Bronchial epithelial cell (primary cell): ENCODE results near the gene SUPT3H. TPM values are rescaled to one million over a fixed set of nuclear protein-coding genes. Genes with fewer than 3 reads are reported as not detected.
A peak's percentile ranks its signal among the peaks of the same experiment; 100 is the strongest.

Experiments
- DNase-seq: peaks from one replicate; pipeline ENCODE4 v3.0.0-alpha.2; 2010; ENCODE audit warnings: low read depth
- FAIRE-seq: peaks from 2 replicates; lab custom pipeline; 2011; peaks lifted over from hg19 to GRCh38; lab: Jason Lieb, UNC
- H3K27me3 ChIP-seq: 2 replicates; pipeline ENCODE4 v1.5.1; 2011; ENCODE audit warnings: low read length; ENCODE audit not compliant: control insufficient read depth, insufficient read depth
- H3K36me3 ChIP-seq: 2 replicates; pipeline ENCODE4 v1.5.1; 2011; ENCODE audit warnings: low read length; ENCODE audit not compliant: control insufficient read depth, insufficient read depth
- H3K4me3 ChIP-seq: 2 replicates; pipeline ENCODE4 v1.5.1; 2011; ENCODE audit warnings: mild to moderate bottlenecking, low read depth, low read length, control low read depth
- total RNA-seq: library from RNA; depleted of rRNA; stranded (reverse); fragments of >200 nt; gene quantifications from 2 replicates; pipeline ENCODE4 v1.2.1, GENCODE V29; 2014
- TF ChIP-seq, protein P1 (sequence below): IDR thresholded peaks from 2 replicates; pipeline ENCODE4 v1.5.1; 2011; ENCODE audit warnings: mild to moderate bottlenecking, moderate library complexity, low read length, control low read depth, inconsistent platforms; ENCODE audit not compliant: insufficient read depth, severe bottlenecking

Gene SUPT3H
- 9.9 and 12.9 TPM in 2 replicates for total RNA-seq

DNA sequence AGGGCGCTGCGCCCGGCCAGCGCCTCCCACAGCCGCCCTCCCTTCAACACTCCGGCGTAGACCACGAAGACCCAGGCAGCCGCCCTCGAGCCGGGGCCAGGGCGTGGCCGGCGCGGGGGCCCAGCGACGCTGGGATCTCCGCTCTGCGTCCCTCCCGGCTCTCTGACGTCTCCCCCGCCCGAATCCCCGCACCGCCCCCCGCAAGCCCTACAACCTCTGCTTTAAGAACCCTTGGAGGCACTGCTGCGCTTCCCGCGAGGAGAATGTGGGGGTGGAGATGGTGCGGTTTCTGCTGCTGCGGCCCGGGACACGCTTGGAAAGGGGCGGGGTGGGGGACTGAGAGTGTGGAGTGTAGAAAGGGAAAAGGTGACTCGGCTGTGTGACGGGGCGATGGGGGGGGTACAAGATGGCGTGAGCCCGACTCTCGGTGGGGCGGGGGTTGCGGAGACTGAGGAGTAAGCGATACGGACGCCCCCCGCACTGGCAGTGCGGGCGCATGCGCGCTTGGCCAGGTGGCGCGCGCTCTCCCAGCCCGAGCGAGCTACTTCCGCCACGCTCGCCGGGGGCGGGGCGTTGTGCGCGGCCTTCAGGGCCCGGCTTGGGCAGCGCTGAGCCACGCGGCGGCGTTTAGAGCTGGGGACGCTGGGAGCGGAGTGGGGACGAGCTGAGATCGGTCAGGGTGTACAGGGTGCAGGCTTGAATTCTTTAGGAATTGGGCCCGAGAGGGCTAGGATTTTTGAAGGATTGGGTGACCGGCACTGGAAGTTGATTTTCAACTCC lies at the start of gene SUPT3H:
Gene SUPT3H, minus strand, starts transcription at position 381 of the 780 bp plus-strand sequence.
- Histone ChIP-seq H3K4me3 (peak within 1 kb of the TSS; percentile 69), H3K27me3 (no peaks in the 10 kb centered on the region), H3K36me3 (no peaks in the 10 kb centered on the region)
- FAIRE-seq: no peak
- DNase-seq: peak; percentile 77
- TF ChIP-seq, protein P1, sequence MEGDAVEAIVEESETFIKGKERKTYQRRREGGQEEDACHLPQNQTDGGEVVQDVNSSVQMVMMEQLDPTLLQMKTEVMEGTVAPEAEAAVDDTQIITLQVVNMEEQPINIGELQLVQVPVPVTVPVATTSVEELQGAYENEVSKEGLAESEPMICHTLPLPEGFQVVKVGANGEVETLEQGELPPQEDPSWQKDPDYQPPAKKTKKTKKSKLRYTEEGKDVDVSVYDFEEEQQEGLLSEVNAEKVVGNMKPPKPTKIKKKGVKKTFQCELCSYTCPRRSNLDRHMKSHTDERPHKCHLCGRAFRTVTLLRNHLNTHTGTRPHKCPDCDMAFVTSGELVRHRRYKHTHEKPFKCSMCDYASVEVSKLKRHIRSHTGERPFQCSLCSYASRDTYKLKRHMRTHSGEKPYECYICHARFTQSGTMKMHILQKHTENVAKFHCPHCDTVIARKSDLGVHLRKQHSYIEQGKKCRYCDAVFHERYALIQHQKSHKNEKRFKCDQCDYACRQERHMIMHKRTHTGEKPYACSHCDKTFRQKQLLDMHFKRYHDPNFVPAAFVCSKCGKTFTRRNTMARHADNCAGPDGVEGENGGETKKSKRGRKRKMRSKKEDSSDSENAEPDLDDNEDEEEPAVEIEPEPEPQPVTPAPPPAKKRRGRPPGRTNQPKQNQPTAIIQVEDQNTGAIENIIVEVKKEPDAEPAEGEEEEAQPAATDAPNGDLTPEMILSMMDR: peak; percentile 30

DNA sequence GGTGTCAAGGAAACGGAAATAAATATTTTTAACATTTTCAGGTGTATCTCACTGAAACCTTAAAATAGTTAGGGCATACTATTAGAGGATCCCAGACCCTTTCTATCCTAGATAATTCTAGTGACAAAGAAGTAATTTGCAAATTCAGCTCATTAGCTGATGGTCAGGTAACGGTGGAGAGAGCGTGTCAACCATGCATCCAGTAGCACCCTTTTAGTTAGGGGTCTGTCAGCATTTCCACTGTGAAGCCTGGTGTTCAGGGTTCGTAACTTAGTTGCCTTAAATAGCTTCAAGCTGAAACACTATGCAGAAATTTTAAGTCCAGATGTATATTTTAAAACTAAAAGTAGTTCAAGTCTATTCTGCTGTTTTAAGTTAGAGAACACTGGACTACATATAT lies 48.5 kb upstream of the SUPT3H start:
- FAIRE-seq (no peak), DNase-seq (no peak)
- TF ChIP-seq, protein P1: no peak
- H3K4me3 ChIP-seq: no peak overlapping the region
- no peaks in the 10 kb centered on the region for H3K36me3 ChIP-seq
- H3K27me3 ChIP-seq: no peaks in the 10 kb centered on the region

DNA sequence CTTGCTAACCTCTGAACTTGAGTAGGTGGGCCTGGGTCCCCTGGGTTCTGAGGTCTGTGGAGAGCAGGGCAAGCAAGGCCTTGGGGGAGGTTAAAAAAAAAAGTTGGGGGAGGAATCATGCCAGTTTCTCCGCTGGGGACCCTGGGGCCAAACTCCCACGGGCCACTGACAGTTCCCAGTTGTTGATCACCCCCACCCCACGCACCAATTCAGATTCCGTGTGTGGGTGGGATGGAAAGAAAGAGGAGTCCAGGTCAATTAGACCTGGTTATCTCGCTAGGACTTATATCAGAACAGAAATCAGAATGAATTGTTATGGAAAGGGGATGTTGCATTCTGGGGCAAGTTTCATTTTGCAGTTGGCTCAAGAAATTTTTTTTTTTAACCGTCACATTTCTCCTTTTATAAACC lies 46.7 kb upstream of the SUPT3H start:
- Histone ChIP-seq H3K27me3 (no peaks in the 10 kb centered on the region), H3K36me3 (no peaks in the 10 kb centered on the region), H3K4me3 (no peak overlapping the region)
- FAIRE-seq (no peak), DNase-seq (no peak)
- TF ChIP-seq, protein P1: no peak

DNA sequence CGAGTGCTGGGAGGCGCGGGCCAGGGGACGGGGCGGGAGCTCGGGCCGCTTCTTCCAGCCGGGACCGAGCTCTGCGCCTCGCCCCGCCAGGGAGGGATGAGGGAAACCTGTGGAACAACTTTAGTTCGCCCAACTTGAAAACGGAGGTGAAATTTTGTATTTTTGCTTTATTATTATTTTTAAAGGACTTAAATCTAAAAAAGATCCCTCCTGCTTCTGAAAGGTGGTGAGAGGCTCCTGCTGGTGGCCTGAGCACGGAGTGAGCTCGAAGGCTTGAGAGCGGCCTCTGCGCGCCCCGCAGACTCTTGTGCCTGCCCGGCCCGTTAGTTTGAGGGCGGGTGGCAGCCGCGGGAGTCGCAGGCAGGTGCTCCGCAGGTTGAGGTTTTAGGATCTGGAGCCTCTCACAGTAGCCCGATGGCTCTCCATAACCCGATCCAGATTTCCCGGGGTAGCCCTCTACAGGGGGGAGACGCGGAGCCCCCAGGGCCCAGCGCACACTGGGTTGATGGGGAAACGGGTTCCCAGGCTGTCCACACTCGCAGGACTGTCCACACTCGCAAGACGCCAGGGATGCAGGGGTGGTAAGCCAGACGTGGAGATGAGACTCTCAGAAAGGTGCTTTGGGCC lies 46.2 kb upstream of the SUPT3H start:
- TF ChIP-seq, protein P1: no peak
- H3K27me3 ChIP-seq: no peaks in the 10 kb centered on the region
- no peak for FAIRE-seq

DNA sequence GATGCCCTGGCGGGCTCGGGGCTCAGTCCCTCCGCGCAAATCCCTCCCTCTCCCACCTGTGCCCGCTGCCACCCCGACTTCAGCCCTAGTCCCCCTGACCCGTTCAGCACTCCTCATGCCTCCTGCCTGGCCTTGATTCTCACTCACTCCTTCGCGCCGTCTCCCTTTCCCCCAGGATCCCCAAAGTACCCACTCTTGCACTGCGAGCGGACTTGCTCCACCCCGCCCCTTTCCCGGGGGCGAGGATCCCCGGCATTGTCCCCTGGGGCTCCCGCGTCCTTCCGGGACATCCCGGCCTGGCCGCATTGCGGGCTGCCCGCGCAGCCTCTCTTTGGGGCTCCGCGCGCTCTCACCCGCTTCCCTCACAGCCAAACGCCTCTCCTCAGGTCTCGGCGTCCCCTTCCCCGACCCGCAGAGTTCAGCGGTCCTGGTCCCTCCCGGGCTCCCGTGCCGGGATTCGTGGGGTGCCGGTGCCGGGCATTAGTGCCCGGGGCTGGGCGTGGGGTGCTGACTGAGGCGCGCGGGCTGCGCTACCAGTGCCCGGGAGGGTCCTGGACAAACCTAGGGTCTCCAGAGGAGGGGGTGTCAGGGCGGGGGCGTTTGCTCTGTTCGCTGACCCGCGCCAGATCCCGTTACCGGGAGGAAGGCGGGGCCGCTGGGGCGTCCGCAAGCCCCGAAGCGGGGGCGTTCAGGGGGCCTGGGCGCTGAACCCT lies 45.5 kb upstream of the SUPT3H start:
- Histone ChIP-seq H3K4me3 (peak overlapping the region; percentile 71), H3K36me3 (no peaks in the 10 kb centered on the region), H3K27me3 (no peaks in the 10 kb centered on the region)
- TF ChIP-seq, protein P1: no peak
- FAIRE-seq (no peak), DNase-seq (no peak)

More for the DNA sequence above, 46.2 kb upstream of the SUPT3H start:
- Histone ChIP-seq H3K36me3 (no peaks in the 10 kb centered on the region), H3K4me3 (peak overlapping the region; percentile 71)
- DNase-seq: no peak
